HPDE6-E6E7 (cell line): ENCODE measurements around the gene IL4I1.

ENCODE experiments used
- DNase-seq: peaks from one replicate; pipeline ENCODE4 v3.0.0; 2011; ENCODE audit warnings: missing footprints; ENCODE audit errors: extremely low spot score

Gene IL4I1

GRCh38 chr19:49879243-49879963, 17.3 kb downstream of the IL4I1 start:
- DNase-seq = no peak

DNA sequence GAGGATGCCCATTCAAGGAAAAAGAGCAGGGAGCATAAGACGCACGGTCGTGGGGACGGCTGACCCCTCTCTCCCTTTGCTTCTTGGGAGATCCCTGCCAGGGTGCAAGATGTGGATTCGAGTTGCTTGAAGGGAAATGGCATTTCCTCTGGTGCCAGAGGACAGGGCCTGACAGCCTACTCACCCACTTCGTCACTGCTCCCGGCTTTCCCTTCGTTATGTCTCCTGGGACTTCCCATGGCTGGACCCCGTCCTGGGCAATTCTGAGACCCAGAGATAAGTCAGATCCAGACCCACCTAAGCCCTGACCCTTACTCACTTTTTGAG, 18.0 kb downstream of the IL4I1 start:
- no peak for DNase-seq

DNA sequence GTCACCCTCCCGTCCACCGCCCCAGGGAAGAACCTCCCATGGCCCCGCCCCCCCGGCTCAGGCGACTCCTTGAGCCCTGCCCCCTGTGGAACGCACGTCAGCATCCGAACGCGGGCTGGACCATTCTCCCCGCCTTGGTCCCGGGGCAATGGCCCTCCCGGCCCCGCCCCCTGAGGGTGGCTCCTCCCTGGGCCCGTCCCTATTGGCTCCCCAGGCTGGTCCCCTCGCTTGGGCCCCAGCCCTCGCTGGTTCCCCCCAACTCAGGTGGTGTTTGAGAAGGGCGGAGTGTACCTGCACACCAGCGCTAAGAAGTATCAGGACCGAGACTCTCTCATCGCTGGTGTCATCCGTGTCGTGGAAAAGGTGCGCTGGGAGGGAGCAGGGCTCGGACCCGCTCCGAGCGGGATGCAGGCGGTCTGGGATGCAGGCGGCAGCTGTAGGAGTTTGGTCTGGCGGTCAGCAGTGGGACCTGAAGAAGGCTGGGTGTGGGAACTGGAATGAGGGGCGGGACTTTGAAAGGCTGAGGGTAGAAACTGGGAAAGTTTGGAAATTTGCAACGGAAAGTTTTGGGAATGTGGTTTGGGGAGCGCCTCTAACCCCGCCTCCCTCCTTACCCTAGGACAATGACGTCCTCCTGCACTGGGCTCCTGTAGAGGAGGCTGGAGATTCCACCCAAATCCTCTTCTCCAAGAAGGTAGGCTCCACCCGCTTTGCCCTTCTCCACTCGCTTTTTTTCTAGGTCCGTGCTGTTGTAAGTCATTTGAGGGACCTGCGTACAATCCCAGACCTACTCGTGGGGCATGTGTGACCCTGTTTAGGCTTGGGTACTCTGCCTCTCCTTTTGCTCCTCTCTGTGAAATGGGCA, 18.6 kb downstream of the IL4I1 start:
- peak; percentile 90 for DNase-seq

GRCh38 chr19:49877020-49877878, 19.4 kb downstream of the IL4I1 start, which contains the start of the genes AKT1S1 and TBC1D17:
Gene AKT1S1, minus strand, starts transcription at chr19:49877355. Its CDS starts 4,060 bp downstream, at chr19:49873295.
Gene TBC1D17, plus strand, starts transcription at chr19:49877702. Its CDS starts 22 bp downstream, at chr19:49877724.
- DNase-seq = peak; percentile 98

DNA sequence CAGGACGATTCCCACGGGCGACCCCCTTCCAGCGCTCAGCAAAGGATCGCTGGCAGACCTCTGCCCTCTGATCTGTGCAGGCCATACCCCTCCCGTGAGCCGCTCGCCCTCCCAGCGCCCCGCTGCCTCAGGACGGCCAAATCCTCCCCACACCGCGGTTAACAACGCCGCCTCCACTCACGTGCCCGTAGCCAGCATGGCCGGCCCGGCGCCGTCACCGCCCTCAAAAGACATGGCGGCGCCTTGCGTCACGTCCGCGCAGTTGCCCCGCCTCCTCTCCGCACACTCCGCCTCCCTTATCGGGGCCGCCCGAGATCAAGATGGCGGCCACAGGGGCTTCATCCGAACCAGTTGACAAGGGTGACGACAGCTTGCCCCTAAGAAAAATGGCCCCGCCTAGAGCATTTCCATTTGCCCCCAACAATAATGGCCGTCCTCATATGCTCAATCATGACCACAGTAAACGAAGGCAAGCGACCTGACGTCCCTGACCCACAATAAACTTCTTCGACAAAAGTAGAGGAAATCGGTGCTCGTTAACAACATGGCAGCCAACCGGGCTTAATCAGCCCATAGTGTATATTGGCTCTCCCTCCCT, 20.2 kb downstream of the IL4I1 start:
- DNase-seq = no peak

GRCh38 chr19:49875857-49876421, 20.7 kb downstream of the IL4I1 start:
- DNase-seq = no peak

GRCh38 chr19:49875177-49875576, 21.5 kb downstream of the IL4I1 start:
- no peak for DNase-seq

DNA sequence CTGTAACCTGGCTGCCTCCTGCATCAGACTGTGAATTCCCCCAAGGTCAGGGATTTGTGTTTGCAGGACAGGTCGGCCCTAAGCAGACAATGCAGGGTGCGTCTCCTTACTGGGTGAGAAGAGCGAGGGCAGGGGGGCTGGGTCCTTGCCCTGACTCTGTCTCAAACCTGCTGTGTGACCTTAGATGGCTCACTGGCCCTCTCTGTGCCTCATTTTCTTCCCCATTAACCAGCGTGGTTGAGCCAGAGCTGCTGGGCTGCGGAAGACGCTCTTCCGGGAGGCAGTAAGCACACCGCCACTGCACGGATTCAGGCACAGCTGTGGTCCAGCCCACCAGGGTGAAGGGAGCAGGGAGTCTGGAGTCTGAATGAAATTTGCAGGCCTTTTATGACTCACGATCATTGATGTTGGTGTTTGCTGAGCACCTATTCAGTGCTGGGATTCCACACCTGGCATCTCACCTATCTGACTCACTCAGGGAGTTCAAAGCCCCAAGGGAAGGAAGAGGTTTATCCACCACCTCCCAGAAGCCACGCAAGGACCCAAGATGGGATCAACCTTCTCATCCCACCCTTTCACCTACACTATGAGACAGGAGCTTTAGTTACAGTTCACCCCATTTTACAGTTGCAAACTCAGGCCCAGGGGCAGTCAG, 22.1 kb downstream of the IL4I1 start:
- no peak for DNase-seq

DNA sequence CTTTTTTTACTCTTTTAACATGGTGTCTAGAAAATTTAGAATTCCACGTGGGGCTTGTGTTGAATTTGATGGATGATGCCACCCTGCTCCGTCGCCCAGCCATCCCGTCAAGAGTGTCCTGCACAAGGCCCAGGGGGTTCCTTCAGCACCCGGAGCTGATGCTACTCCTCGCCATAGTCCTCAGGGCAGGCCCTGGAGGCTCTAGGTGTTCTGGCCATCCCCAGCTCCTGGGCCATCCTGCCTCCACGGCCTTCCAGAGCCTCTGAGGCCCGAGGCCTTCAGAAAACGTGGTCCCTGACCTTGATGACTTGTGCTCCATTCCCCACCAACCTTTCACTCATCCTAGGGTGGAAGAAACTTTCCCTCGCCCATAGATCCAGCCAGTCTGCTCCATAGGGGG, 22.9 kb downstream of the IL4I1 start:
- DNase-seq = no peak

DNA sequence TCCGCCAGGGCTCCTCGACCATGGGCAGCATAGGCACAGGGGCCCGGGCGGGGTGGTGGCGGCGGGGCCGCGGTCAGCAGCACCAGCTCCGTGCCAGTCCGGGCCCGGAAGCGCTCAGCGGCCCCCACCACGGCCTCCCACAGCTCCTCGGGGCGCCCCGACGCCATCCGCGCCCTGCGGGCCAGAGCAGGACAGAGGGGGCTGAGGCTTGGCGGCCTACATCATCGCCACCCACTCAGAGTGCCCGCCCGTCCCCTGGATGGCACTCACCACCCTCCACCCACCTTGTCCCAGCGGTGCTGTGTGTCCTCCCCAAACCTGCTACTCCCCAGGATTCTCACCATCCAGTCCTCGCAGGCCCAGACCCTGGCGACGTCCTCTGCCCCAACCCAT, 23.6 kb downstream of the IL4I1 start:
- DNase-seq = no peak

DNA sequence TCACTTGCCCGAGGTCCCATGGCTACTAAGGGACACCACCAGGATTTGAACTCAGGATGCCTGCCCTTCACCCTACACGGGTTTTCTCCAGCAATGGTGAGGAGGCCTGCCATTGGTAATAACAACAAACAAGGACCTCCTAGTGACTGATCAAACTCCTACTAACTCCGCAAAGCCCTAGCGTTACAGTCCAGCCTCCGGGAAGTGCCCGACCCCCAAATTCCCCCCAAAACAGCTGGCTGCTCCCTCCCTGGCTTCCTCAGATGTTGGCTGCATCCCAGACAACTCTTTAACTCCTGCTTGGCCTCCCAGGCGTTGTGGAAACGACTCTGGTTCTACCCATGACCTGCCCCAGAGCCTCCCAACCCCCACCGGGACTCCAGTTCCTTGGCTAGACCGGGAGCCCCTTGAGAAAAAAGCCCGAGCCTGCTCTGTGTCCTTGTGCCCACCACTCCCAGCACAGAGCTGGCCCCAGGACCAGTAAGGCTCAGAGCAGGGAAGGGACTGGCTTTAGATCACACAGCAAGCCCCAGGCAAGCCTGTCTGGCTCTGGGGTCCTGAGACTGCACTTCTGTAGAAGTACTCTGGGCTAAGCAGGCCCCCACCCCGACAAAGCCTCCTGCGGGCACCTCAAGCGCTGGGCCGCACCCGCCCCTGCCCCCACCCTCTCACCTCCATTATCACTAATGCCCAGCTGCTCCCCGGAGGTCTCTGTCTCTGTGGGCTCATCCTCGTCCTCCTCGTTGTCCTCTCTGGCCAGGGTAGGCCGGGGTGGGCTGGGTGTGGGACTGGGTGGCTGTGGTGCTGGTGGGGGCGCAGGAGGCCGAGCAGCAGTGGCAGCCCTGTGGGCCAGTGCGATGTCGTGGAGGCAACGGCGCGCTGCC, 24.2 kb downstream of the IL4I1 start:
- no peak for DNase-seq

- no peak for DNase-seq
Observed at GRCh38 chr19:49871349-49871985, 25.2 kb downstream of the IL4I1 start.

GRCh38 chr19:49870309-49870901, 26.3 kb downstream of the IL4I1 start:
- DNase-seq = no peak

- peak; percentile 97 for DNase-seq
Observed at GRCh38 chr19:49869484-49870308, 27.0 kb downstream of the IL4I1 start.

GRCh38 chr19:49869009-49869483, 27.6 kb downstream of the IL4I1 start:
- no peak for DNase-seq

DNA sequence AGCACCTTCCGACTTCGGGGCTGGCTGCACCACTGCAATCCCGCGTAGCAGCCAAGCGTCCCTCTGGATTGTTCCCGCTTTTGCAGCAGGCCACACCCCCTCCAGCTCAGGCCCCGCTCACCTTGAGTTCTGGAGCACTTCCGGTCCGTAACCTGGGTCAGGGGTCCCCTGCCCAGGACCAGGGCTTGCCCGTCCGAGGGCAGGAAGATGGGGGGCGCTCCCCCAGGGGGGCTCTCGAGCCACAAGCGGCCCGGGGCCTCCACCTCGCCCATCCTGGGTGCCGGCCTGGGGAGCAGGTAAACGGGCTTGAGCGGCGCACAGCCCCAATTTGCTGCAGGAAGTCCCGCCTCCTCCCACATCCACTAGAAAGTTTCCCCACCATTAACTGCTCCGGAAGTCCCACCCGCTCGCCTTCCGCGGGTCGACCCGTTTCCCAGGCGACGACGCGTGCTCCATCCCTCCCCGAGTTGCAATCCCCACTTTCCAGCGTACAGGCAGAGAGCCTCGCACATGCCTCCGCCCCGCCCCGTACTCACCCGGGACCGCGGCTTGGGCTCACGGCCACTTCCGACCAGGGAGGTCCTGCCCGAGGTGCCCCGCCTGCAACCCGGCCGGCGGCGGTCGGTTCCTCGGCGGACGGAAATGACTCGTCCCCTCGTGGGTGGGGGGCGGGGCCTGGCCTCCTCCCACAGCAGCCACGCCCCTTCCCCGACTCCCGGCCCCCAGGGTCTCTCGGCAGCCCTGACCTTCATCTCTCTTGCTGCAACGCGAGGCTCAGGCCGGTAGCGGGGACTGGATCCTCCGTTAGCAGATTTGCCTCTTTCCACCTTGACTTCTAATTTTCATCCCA, 29.5 kb downstream of the IL4I1 start, which contains the start of gene PNKP:
PNKP (minus strand) TSS at position 644 of the 850 bp plus-strand sequence; CDS start at position 272, 372 bp downstream.
- peak; percentile 81 for DNase-seq

DNA sequence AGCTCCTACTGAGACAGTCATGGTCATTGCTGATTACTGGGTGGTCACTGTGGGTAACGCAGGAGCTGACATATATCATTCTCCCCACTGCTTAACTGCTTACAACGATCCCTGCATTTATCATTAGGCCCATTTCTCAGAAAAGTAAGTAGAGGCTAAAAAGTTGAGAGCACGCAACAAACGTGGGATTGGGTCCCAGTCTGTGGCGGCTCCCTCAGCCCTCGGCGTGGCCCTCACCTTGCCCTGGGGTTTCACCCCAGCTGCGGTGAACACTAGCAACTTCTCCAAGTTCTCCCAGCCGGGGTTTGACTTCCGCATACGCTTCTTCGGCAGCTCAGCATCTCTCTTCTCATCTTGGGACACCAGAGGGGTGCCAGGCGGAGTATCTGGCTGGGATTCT, 31.8 kb downstream of the IL4I1 start:
- DNase-seq = no peak
